Loucy (cell line): ENCODE data around the gene MTMR12.
"Not testable (repeated sequence)": the region's sequence is repeated elsewhere in the genome, so short reads cannot be mapped to it uniquely, and the experiment has no call there.

Experiments
- H2AFZ ChIP-seq: fragments of 200-600 bp; sonication (generic); 2 replicates; pipeline ENCODE4 v1.6.0; 2016; ENCODE audit warnings: antibody characterized with exemption, mild to moderate bottlenecking, low read length, moderate library complexity
- H3F3A ChIP-seq: fragments of 200-600 bp; 2 replicates; pipeline ENCODE4 v1.6.0; 2016; ENCODE audit warnings: antibody characterized with exemption, low read depth, mild to moderate bottlenecking
- H3K27me3 ChIP-seq: fragments of 200-600 bp; sonication (generic); 2 replicates; pipeline ENCODE4 v1.6.1; 2014; ENCODE audit warnings: low read length, mild to moderate bottlenecking; ENCODE audit not compliant: insufficient read depth, poor library complexity, severe bottlenecking
- H3K36me3 ChIP-seq: fragments of 200-600 bp; sonication (generic); 2 replicates; pipeline ENCODE4 v1.6.1; 2016; ENCODE audit warnings: low read length; ENCODE audit not compliant: insufficient read depth
- H3K4me1 ChIP-seq: fragments of 200-600 bp; sonication (generic); 2 replicates; pipeline ENCODE4 v1.5.1; 2014; ENCODE audit warnings: low read length, mild to moderate bottlenecking; ENCODE audit not compliant: insufficient read depth, poor library complexity, severe bottlenecking
- H3K4me2 ChIP-seq: fragments of 200-600 bp; sonication (generic); 2 replicates; pipeline ENCODE4 v1.6.0; 2014; ENCODE audit warnings: antibody characterized with exemption, low read length, low read depth, mild to moderate bottlenecking; ENCODE audit not compliant: poor library complexity, severe bottlenecking
- H3K4me3 ChIP-seq: fragments of 200-600 bp; sonication (generic); 2 replicates; pipeline ENCODE4 v1.5.1; 2014; ENCODE audit warnings: low read length, mild to moderate bottlenecking, mixed read lengths; ENCODE audit not compliant: poor library complexity, severe bottlenecking
- H3K79me2 ChIP-seq: fragments of 200-600 bp; sonication (generic); 2 replicates; pipeline ENCODE4 v1.6.1; 2014; ENCODE audit warnings: low read length; ENCODE audit not compliant: insufficient read depth
- H3K9ac ChIP-seq: fragments of 200-600 bp; sonication (generic); 2 replicates; pipeline ENCODE4 v1.6.0; 2014; ENCODE audit warnings: mild to moderate bottlenecking, low read depth, low read length, moderate library complexity; ENCODE audit not compliant: poor library complexity, severe bottlenecking
- H3K9me2 ChIP-seq: fragments of 200-600 bp; sonication (generic); replicated peaks from 2 replicates; pipeline ENCODE4 v1.6.1; 2016; ENCODE audit warnings: low read depth, low read length, mixed read lengths
- H3K9me3 ChIP-seq: fragments of 200-600 bp; sonication (generic); 2 replicates; pipeline ENCODE4 v1.6.1; 2014; ENCODE audit warnings: mild to moderate bottlenecking, antibody characterized with exemption, low read length, low read depth; ENCODE audit not compliant: insufficient read depth
- H4K20me1 ChIP-seq: fragments of 200-600 bp; sonication (generic); 2 replicates; pipeline ENCODE4 v1.6.0; 2014; ENCODE audit warnings: antibody characterized with exemption, low read length, mild to moderate bottlenecking; ENCODE audit not compliant: insufficient read depth, poor library complexity, severe bottlenecking
- EZH2phosphoT487 ChIP-seq: fragments of 200-600 bp; IDR thresholded peaks from 2 replicates; pipeline ENCODE4 v1.6.1; 2018; ENCODE audit warnings: antibody characterized with exemption, mild to moderate bottlenecking, moderate library complexity, borderline replicate concordance
- TF ChIP-seq, protein P1 (sequence below): fragments of 200-600 bp; sonication (generic); conservative IDR thresholded peaks from 2 replicates; pipeline ENCODE4 v1.5.1; 2014; ENCODE audit warnings: mild to moderate bottlenecking, antibody characterized with exemption, low read length

MTMR12 gene

DNA sequence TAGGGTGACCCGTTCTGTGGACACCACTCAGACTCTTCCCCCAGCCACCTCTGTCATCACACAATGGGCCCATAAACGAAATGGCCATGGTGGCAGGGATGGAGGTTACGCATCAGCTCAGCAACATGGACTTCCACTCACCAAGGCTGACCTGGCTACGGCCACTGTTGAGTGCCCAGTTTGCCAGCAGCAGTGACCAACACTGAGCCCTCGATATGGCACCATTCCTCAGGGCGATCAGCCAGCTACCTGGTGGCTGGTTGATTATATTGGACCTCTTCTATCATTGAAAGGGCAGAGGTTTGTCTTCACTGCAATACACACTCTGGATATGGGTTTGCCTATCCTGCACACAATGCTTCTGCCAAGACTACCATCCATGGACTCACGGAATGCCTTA is 21.1 kb downstream of the MTMR12 start:
- H3K9me2 ChIP-seq = no peaks in the 10 kb centered on the region
- H3K79me2 ChIP-seq = peaks cover 6% of the 10 kb centered on the region; the same call in 1 of the 2 replicates
- H3K36me3 ChIP-seq = peaks cover 18% of the 10 kb centered on the region; the same call in 1 of the 2 replicates
- no peak overlapping the region for H3K4me3 ChIP-seq
- no peak overlapping the region for H3K9ac ChIP-seq
- no peak overlapping the region for H2AFZ ChIP-seq
- H3K4me1 ChIP-seq = no peaks in the 10 kb centered on the region
- H3K4me2 ChIP-seq = no peak overlapping the region
- H4K20me1 ChIP-seq = no peaks in the 10 kb centered on the region
- TF ChIP-seq EZH2phosphoT487 = no peak
- TF ChIP-seq, protein P1, sequence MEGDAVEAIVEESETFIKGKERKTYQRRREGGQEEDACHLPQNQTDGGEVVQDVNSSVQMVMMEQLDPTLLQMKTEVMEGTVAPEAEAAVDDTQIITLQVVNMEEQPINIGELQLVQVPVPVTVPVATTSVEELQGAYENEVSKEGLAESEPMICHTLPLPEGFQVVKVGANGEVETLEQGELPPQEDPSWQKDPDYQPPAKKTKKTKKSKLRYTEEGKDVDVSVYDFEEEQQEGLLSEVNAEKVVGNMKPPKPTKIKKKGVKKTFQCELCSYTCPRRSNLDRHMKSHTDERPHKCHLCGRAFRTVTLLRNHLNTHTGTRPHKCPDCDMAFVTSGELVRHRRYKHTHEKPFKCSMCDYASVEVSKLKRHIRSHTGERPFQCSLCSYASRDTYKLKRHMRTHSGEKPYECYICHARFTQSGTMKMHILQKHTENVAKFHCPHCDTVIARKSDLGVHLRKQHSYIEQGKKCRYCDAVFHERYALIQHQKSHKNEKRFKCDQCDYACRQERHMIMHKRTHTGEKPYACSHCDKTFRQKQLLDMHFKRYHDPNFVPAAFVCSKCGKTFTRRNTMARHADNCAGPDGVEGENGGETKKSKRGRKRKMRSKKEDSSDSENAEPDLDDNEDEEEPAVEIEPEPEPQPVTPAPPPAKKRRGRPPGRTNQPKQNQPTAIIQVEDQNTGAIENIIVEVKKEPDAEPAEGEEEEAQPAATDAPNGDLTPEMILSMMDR = no peak
- no peaks in the 10 kb centered on the region for H3K27me3 ChIP-seq
- H3K9me3 ChIP-seq = no peaks in the 10 kb centered on the region
- no peaks in the 10 kb centered on the region for H3F3A ChIP-seq

DNA sequence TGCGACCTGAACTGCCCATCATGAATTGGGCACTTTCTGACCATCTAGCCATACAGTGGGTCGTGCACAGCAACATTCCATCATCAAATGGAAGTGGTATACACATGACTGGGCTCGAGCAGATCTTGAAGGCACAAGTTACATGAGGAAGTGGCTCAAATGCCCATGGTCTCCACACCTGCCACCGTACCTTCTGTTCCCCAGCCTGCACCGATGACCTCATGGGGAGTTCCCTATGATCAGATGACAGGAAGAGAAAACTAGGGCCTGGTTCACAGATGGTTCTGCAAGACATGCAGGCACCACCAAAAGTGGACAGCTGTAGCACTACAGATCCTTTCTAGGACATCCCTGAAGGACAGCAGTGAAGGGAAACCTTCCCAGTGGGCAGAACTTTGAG is 21.8 kb downstream of the MTMR12 start:
- Histone ChIP-seq H3K36me3 (peaks cover 14% of the 10 kb centered on the region; the same call in 1 of the 2 replicates), H2AFZ (no peak overlapping the region), H3K27me3 (no peaks in the 10 kb centered on the region), H3K9ac (no peak overlapping the region), H3K4me1 (no peaks in the 10 kb centered on the region), H3F3A (no peaks in the 10 kb centered on the region), H3K4me2 (no peak overlapping the region), H3K79me2 (peaks cover 6% of the 10 kb centered on the region; the same call in 1 of the 2 replicates), H4K20me1 (no peaks in the 10 kb centered on the region), H3K9me2 (no peaks in the 10 kb centered on the region), H3K9me3 (no peaks in the 10 kb centered on the region), H3K4me3 (no peak overlapping the region)
- TF ChIP-seq EZH2phosphoT487 = no peak
- TF ChIP-seq, protein P1 = no peak

DNA sequence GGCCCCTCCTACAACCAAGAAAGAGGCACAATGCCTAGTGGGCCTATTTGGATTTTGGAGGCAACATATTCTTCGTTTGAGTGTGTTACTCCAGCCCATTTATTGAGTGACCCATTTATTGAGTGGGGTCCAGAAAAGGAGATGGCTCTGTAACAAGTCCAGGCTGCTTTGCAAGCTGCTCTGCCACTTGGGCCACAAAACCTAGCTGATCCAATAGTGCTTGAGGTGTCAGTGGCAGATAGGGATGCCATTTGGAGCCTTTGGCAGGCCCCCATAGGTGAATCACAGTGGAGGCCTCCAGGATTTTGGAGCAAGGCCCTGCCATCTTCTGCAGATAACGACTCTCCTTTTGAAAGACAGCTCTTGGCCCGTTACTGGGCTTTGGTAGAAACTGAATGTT is 22.2 kb downstream of the MTMR12 start:
- not testable (repeated sequence) for H3K9me2 ChIP-seq, H3K9me3 ChIP-seq, H2AFZ ChIP-seq, H3K4me2 ChIP-seq, H3K4me3 ChIP-seq, H3K9ac ChIP-seq, H3F3A ChIP-seq, H3K27me3 ChIP-seq, H3K79me2 ChIP-seq, H3K4me1 ChIP-seq, H4K20me1 ChIP-seq, H3K36me3 ChIP-seq

DNA sequence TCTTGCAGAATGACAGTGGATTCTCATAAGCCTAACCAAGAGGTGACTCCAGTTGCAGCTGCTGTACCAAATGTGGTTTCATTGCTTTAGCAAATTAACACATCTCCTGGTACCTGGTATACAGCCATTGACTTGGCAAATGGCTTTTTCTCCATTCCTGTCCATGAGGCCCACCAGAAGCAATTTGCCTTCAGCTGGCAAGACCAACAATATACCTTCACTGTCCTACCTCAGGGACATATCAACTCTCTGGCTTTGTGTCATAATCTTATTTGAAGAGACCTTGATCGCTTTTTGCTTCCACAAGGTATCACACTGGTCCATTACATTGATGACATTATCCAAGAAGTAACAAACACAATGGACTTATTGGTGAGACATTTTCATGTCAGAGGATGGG is 22.8 kb downstream of the MTMR12 start:
- not testable (repeated sequence) for H3K4me2 ChIP-seq, H3F3A ChIP-seq, H3K9me3 ChIP-seq, H3K36me3 ChIP-seq, H3K4me3 ChIP-seq, H3K79me2 ChIP-seq, H3K4me1 ChIP-seq, H3K9me2 ChIP-seq, H4K20me1 ChIP-seq, H3K27me3 ChIP-seq, H3K9ac ChIP-seq, H2AFZ ChIP-seq

DNA sequence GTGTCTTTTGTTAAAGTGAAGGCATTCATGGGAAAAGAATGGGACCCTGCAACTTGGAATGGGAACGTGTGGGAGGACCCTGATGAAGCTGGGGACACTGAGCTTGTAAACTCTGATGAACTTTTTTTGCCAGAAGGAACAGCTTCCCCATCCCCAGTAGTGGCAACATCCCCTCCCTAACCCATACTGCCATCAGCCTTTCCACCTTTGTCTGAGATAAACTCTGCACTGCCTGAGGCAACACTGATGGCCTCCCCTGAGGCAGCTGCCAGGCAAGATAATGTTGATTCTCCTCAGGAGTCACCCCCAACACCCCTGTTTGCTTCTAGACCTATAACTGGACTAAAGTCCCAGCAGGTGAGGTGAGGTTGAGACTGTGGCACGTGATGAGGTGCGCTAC is 24.6 kb downstream of the MTMR12 start:
- not testable (repeated sequence) for H2AFZ ChIP-seq, H3K27me3 ChIP-seq, H3F3A ChIP-seq, H3K9me2 ChIP-seq, H3K9me3 ChIP-seq, H3K4me3 ChIP-seq, H3K9ac ChIP-seq, H3K79me2 ChIP-seq, H3K4me1 ChIP-seq, H4K20me1 ChIP-seq, H3K36me3 ChIP-seq, H3K4me2 ChIP-seq

DNA sequence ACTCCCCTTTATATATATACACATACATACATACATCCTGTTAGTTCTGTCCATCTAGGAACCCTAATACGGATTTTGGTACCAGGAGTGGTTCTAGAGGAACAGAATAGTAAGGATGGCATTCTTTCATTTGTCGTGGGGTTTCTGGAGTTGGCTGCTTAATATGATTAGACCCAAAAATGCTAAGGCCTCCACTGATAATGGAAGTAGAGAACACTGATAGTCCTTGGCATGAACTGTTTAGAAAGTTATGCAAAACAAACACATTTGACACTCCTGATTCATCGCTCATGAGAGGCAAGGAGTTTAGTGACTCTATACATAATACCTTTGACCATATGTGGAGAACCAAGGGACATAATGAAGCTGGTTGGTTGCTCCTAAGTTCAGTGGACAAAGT is 25.2 kb downstream of the MTMR12 start:
- not testable (repeated sequence) for H4K20me1 ChIP-seq, H3K9me3 ChIP-seq, H3K4me2 ChIP-seq, H3K79me2 ChIP-seq, H3K9ac ChIP-seq, H3K36me3 ChIP-seq, H3F3A ChIP-seq, H2AFZ ChIP-seq, H3K4me3 ChIP-seq, H3K27me3 ChIP-seq, H3K9me2 ChIP-seq, H3K4me1 ChIP-seq
